Loucy (cell line): Measurements from ENCODE around the gene ZNF436.

ENCODE experiments used
- H2AFZ ChIP-seq: fragments of 200-600 bp; sonication (generic); 2 replicates; pipeline ENCODE4 v1.6.0; 2016; ENCODE audit warnings: antibody characterized with exemption, mild to moderate bottlenecking, low read length, moderate library complexity
- H3F3A ChIP-seq: fragments of 200-600 bp; 2 replicates; pipeline ENCODE4 v1.6.0; 2016; ENCODE audit warnings: antibody characterized with exemption, low read depth, mild to moderate bottlenecking
- H3K27me3 ChIP-seq: fragments of 200-600 bp; sonication (generic); 2 replicates; pipeline ENCODE4 v1.6.1; 2014; ENCODE audit warnings: low read length, mild to moderate bottlenecking; ENCODE audit not compliant: insufficient read depth, poor library complexity, severe bottlenecking
- H3K36me3 ChIP-seq: fragments of 200-600 bp; sonication (generic); 2 replicates; pipeline ENCODE4 v1.6.1; 2016; ENCODE audit warnings: low read length; ENCODE audit not compliant: insufficient read depth
- H3K4me1 ChIP-seq: fragments of 200-600 bp; sonication (generic); 2 replicates; pipeline ENCODE4 v1.5.1; 2014; ENCODE audit warnings: low read length, mild to moderate bottlenecking; ENCODE audit not compliant: insufficient read depth, poor library complexity, severe bottlenecking
- H3K4me2 ChIP-seq: fragments of 200-600 bp; sonication (generic); 2 replicates; pipeline ENCODE4 v1.6.0; 2014; ENCODE audit warnings: antibody characterized with exemption, low read length, low read depth, mild to moderate bottlenecking; ENCODE audit not compliant: poor library complexity, severe bottlenecking
- H3K4me3 ChIP-seq: fragments of 200-600 bp; sonication (generic); 2 replicates; pipeline ENCODE4 v1.5.1; 2014; ENCODE audit warnings: low read length, mild to moderate bottlenecking, mixed read lengths; ENCODE audit not compliant: poor library complexity, severe bottlenecking
- H3K79me2 ChIP-seq: fragments of 200-600 bp; sonication (generic); 2 replicates; pipeline ENCODE4 v1.6.1; 2014; ENCODE audit warnings: low read length; ENCODE audit not compliant: insufficient read depth
- H3K9ac ChIP-seq: fragments of 200-600 bp; sonication (generic); 2 replicates; pipeline ENCODE4 v1.6.0; 2014; ENCODE audit warnings: mild to moderate bottlenecking, low read depth, low read length, moderate library complexity; ENCODE audit not compliant: poor library complexity, severe bottlenecking
- H3K9me2 ChIP-seq: fragments of 200-600 bp; sonication (generic); replicated peaks from 2 replicates; pipeline ENCODE4 v1.6.1; 2016; ENCODE audit warnings: low read depth, low read length, mixed read lengths
- H3K9me3 ChIP-seq: fragments of 200-600 bp; sonication (generic); 2 replicates; pipeline ENCODE4 v1.6.1; 2014; ENCODE audit warnings: mild to moderate bottlenecking, antibody characterized with exemption, low read length, low read depth; ENCODE audit not compliant: insufficient read depth
- H4K20me1 ChIP-seq: fragments of 200-600 bp; sonication (generic); 2 replicates; pipeline ENCODE4 v1.6.0; 2014; ENCODE audit warnings: antibody characterized with exemption, low read length, mild to moderate bottlenecking; ENCODE audit not compliant: insufficient read depth, poor library complexity, severe bottlenecking
- EZH2phosphoT487 ChIP-seq: fragments of 200-600 bp; IDR thresholded peaks from 2 replicates; pipeline ENCODE4 v1.6.1; 2018; ENCODE audit warnings: antibody characterized with exemption, mild to moderate bottlenecking, moderate library complexity, borderline replicate concordance
- TF ChIP-seq, protein P1 (sequence below): fragments of 200-600 bp; sonication (generic); conservative IDR thresholded peaks from 2 replicates; pipeline ENCODE4 v1.5.1; 2014; ENCODE audit warnings: mild to moderate bottlenecking, antibody characterized with exemption, low read length

The ZNF436 gene

DNA sequence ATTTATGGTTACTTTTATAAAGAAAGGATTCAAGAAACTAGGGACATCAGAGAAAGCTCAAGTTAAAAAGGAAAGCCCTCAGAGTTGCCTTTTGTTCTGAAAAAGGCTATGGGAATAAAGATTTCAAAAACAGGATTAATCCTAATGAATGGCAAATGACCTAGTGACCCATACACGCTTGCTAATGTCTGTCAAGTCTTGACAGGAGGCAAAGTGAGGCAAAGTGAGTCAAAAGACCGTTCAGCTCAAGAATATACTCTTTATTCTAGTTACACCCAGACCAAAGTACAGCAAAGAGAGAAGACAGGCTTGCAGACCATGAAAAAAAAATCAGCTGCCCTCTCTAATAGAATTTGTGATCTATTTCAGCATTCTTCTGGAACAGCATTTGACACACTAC is 3.5 kb downstream of the ZNF436 start:
- Histone ChIP-seq H3K4me3 (peak overlapping the region; percentile 87), H3K4me2 (peak overlapping the region; percentile 83), H3K9me2 (no peaks in the 10 kb centered on the region)

DNA sequence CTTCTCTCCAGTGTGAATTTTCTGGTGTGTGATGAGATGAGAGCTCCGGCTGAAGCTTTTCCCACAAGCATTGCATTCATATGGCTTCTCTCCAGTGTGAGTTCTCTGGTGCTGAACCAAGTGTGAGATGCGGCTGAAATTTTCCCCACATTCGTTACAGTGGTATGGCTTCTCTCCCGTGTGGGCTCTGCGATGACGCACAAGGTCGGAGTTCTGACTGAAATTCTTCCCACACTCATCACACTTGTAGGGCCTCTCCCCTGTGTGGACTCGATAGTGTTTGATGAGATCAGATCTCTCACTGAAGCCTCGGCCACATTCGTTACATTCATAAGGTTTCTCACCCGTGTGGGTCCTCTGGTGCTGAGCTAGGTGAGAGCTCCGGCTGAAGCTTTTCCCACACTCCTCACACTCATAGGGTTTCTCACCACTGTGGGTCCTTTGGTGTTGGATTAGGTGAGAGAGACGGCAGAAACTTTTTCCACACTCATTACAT is 7.4 kb downstream of the ZNF436 start:
- Histone ChIP-seq H2AFZ (no peak overlapping the region), H3K9me3 (peaks cover 47% of the 10 kb centered on the region), H4K20me1 (no peaks in the 10 kb centered on the region), H3K9me2 (no peaks in the 10 kb centered on the region), H3K27me3 (peaks cover 9% of the 10 kb centered on the region), H3K4me1 (peaks cover 11% of the 10 kb centered on the region), H3K4me2 (no peak overlapping the region), H3K36me3 (peaks cover 56% of the 10 kb centered on the region), H3K79me2 (peaks cover 15% of the 10 kb centered on the region; the same call in 1 of the 2 replicates), H3K9ac (no peak overlapping the region), H3F3A (no peaks in the 10 kb centered on the region), H3K4me3 (no peak overlapping the region)
- TF ChIP-seq, protein P1, sequence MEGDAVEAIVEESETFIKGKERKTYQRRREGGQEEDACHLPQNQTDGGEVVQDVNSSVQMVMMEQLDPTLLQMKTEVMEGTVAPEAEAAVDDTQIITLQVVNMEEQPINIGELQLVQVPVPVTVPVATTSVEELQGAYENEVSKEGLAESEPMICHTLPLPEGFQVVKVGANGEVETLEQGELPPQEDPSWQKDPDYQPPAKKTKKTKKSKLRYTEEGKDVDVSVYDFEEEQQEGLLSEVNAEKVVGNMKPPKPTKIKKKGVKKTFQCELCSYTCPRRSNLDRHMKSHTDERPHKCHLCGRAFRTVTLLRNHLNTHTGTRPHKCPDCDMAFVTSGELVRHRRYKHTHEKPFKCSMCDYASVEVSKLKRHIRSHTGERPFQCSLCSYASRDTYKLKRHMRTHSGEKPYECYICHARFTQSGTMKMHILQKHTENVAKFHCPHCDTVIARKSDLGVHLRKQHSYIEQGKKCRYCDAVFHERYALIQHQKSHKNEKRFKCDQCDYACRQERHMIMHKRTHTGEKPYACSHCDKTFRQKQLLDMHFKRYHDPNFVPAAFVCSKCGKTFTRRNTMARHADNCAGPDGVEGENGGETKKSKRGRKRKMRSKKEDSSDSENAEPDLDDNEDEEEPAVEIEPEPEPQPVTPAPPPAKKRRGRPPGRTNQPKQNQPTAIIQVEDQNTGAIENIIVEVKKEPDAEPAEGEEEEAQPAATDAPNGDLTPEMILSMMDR: no peak
- no peak for TF ChIP-seq EZH2phosphoT487

More for the DNA sequence above, 3.5 kb downstream of the ZNF436 start:
- H3K27me3 ChIP-seq: peaks cover 9% of the 10 kb centered on the region
- H3K4me1 ChIP-seq: peaks cover 26% of the 10 kb centered on the region
- H4K20me1 ChIP-seq: no peaks in the 10 kb centered on the region
- no peaks in the 10 kb centered on the region for H3F3A ChIP-seq
- H3K9me3 ChIP-seq: peaks cover 35% of the 10 kb centered on the region
- no peak overlapping the region for H3K9ac ChIP-seq
- no peak overlapping the region for H2AFZ ChIP-seq
- H3K79me2 ChIP-seq: peaks cover 42% of the 10 kb centered on the region
- TF ChIP-seq EZH2phosphoT487: no peak
- TF ChIP-seq, protein P1: no peak
- peaks cover 46% of the 10 kb centered on the region for H3K36me3 ChIP-seq

DNA sequence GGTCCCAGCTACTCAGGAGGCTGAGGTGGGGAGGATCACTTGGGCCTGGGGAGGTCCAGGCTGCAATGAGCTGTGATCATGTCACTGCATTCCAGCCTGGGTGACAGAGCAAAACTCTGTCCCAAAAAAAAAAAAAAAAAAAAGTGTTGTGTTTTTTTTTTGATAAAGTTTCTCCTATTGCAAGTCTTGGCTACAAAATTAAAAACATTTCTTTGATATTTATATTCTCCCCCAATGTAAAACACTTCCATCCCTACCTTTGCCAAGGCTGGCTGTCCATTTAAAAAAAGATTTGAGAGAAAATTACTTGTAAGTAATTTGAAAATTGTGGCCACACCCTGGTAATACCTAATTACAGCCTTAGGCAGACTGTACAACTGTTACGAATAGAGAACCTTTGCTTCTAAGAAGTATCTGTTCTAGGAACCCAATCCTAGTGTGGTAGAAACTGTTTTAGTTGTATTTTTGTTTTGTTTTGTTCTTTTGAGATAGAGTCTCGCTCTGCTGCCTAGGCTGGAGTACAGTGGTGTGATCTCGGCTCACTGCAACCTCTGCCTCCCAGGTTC is 11.2 kb downstream of the ZNF436 start:
- TF ChIP-seq, protein P1: no peak
- no peak for TF ChIP-seq EZH2phosphoT487
- H3K79me2 ChIP-seq: no peaks in the 10 kb centered on the region
- no peaks in the 10 kb centered on the region for H3K9me2 ChIP-seq
- no peak overlapping the region for H2AFZ ChIP-seq
- no peak overlapping the region for H3K4me2 ChIP-seq
- H3K36me3 ChIP-seq: peaks cover 33% of the 10 kb centered on the region
- H4K20me1 ChIP-seq: no peaks in the 10 kb centered on the region
- no peaks in the 10 kb centered on the region for H3K4me1 ChIP-seq
- no peaks in the 10 kb centered on the region for H3F3A ChIP-seq
- H3K9ac ChIP-seq: no peak overlapping the region
- no peak overlapping the region for H3K4me3 ChIP-seq
- H3K27me3 ChIP-seq: peaks cover 9% of the 10 kb centered on the region
- peaks cover 35% of the 10 kb centered on the region for H3K9me3 ChIP-seq
